K562 (cell line): ENCODE results near the gene SP2. TPM values are rescaled to one million over a fixed set of nuclear protein-coding genes. Genes with fewer than 3 reads are reported as not detected.
A peak's percentile ranks its signal among the peaks of the same experiment; 100 is the strongest.

Experiments used
- BHLHE40 ChIP-seq: IDR thresholded peaks from 2 replicates; pipeline ENCODE4 v1.6.1; 2011; ENCODE audit warnings: low read length, improper control_type of control experiment
- CTCFL ChIP-seq: IDR thresholded peaks from 2 replicates; pipeline ENCODE4 v1.6.1; 2011; ENCODE audit warnings: borderline replicate concordance, low read depth, mild to moderate bottlenecking, moderate library complexity, low read length; ENCODE audit not compliant: insufficient read depth, poor library complexity, severe bottlenecking
- DACH1 ChIP-seq: fragments of 450-650 bp; IDR thresholded peaks from 2 replicates; pipeline ENCODE4 v1.6.1; 2018; ENCODE audit not compliant: partially characterized antibody
- DPF2 ChIP-seq: fragments of 450-650 bp; IDR thresholded peaks from 2 replicates; pipeline ENCODE4 v1.6.1; 2016
- FOS ChIP-seq: IDR thresholded peaks from 3 replicates; pipeline ENCODE4 v1.6.1; 2011; ENCODE audit not compliant: insufficient read length; ENCODE audit errors: extremely low read depth
- FOSL1 ChIP-seq: fragments of 200-800 bp; sonication (Bioruptor generic); conservative IDR thresholded peaks from 2 replicates; pipeline ENCODE4 v1.6.1; 2016; ENCODE audit warnings: missing genetic modification characterization, missing compliant biosample characterization
- JUN ChIP-seq, 2 experiments: sonication (generic) in 1 of 2; formaldehyde crosslinking in 1 of 2; IDR thresholded peaks; 2 replicates each; pipeline versions ENCODE4 v1.6.1 to v1.8.0; 2012 to 2022; ENCODE audit warnings: borderline replicate concordance in 2 of 2, mild to moderate bottlenecking in 2 of 2, improper control_type of control experiment in 1 of 2, low read depth in 1 of 2, low read length in 1 of 2, missing genetic modification reagents in 1 of 2
- JUND ChIP-seq, 2 experiments: IDR thresholded peaks; 2 replicates in 1 of 2; 3 replicates in 1 of 2; pipeline ENCODE4 v1.6.1; 2011; ENCODE audit warnings: borderline replicate concordance in 2 of 2, low read depth in 2 of 2, low read length in 2 of 2, improper control_type of control experiment in 1 of 2, missing biosample characterization in 1 of 2, missing genetic modification characterization in 1 of 2, missing genetic modification reagents in 1 of 2
- KAT2B ChIP-seq: IDR thresholded peaks from one replicate; pipeline ENCODE4 v1.6.1; 2012; ENCODE audit warnings: low read depth, mild to moderate bottlenecking, control low read depth, inconsistent platforms, low read length, moderate library complexity
- NEUROD1 ChIP-seq: fragments of 150-350 bp; IDR thresholded peaks from 2 replicates; pipeline ENCODE4 v1.6.1; 2014; ENCODE audit warnings: borderline replicate concordance, low read length, low read depth; ENCODE audit not compliant: partially characterized antibody
- PHB2 ChIP-seq: fragments of 450-650 bp; IDR thresholded peaks from 2 replicates; pipeline ENCODE4 v1.6.1; 2017; ENCODE audit warnings: low read depth
- RAD21 ChIP-seq, 2 experiments: fragments of 250-450 bp in 1 of 2; fragments of 450-650 bp in 1 of 2; sonication (Bioruptor Pico) in 1 of 2; formaldehyde crosslinking in 1 of 2; IDR thresholded peaks in 1 of 2; conservative IDR thresholded peaks in 1 of 2; 2 replicates each; pipeline versions ENCODE4 v1.4.0 to v1.8.0; 2020 to 2022; ENCODE audit warnings: mild to moderate bottlenecking in 2 of 2, moderate library complexity in 1 of 2
- SPI1 ChIP-seq: IDR thresholded peaks from 2 replicates; pipeline ENCODE4 v1.6.1; 2011; ENCODE audit warnings: low read depth, low read length, control low read depth, borderline replicate concordance
- TRIM25 ChIP-seq: fragments of 450-650 bp; IDR thresholded peaks from 2 replicates; pipeline ENCODE4 v1.7.0; 2016; ENCODE audit warnings: borderline replicate concordance
- polyA plus RNA-seq, 8 experiments: library from polyadenylated mRNA; depleted of rRNA in 4 of 8; stranded (reverse) in 5 of 8; unstranded in 3 of 8; fragments of >200 nt; fragmentation: Nextera tagmentation in 2 of 8; fragmentation: Illumina TruSeq in 1 of 8; extraction: Ambion mirVana in 2 of 8; extraction: Trizol in 1 of 8; gene quantifications; 2 replicates each; pipeline versions ENCODE4 v1.2.1 to v1.2.3, GENCODE V29; 2011 to 2014; ENCODE audit warnings: inconsistent platforms in 1 of 8, missing spikeins in 1 of 8
- total RNA-seq, 7 experiments: library from RNA; depleted of rRNA in 6 of 7; stranded (reverse); fragments of >200 nt in 6 of 7; fragmentation: Illumina TruSeq in 2 of 7; extraction: Trizol in 2 of 7; gene quantifications; 2 replicates each; pipeline versions ENCODE4 v1.2.1 to v1.2.3, GENCODE V29; 2011 to 2021; ENCODE audit warnings: low replicate concordance in 1 of 7
- TF ChIP-seq, protein P1 (sequence below): sonication (generic); IDR thresholded peaks from 2 replicates; pipeline ENCODE4 v1.6.1; 2016
- TF ChIP-seq, protein P2 (sequence below), 2 experiments: fragments of 450-650 bp in 1 of 2; sonication (generic) in 1 of 2; formaldehyde crosslinking in 1 of 2; IDR thresholded peaks in 1 of 2; conservative IDR thresholded peaks in 1 of 2; 2 replicates each; pipeline versions ENCODE4 v1.6.1 to v1.8.1; 2016 to 2023; ENCODE audit warnings: mild to moderate bottlenecking in 2 of 2, moderate library complexity in 2 of 2, inconsistent platforms in 1 of 2, missing genetic modification reagents in 1 of 2

SP2 gene
- total and polyA plus RNA-seq, 9 of the 15 experiments (the other 6 are each of a cell fraction or from before 2014, with no cell fraction given): 0.77 to 22.3 (median 2.3) TPM

GRCh38 chr17:47946929-47947397 lies 50.9 kb downstream of the SP2 start (continued):
- TF ChIP-seq BHLHE40: no peak
- no peak for TF ChIP-seq PHB2
- peak; percentile 31 for TF ChIP-seq FOS
- TF ChIP-seq DACH1: peak; percentile 17
- peak in 1 of 2 experiments; percentile 44; a peak in 2 of 4 replicates for TF ChIP-seq RAD21 (CRISPR knock-in tag; conservative IDR thresholded peaks at IDR 0.05 in 1 of 2, IDR thresholded peaks at IDR 0.05 in 1 of 2)
- peak; percentile 88 for TF ChIP-seq FOSL1 (tag)
- 0 out of 2 replicates have a peak, but pooled peaks have one; percentile 28 for TF ChIP-seq SPI1
- TF ChIP-seq KAT2B: no peak
- peak; percentile 32 for TF ChIP-seq NEUROD1
- TF ChIP-seq, protein P1, sequence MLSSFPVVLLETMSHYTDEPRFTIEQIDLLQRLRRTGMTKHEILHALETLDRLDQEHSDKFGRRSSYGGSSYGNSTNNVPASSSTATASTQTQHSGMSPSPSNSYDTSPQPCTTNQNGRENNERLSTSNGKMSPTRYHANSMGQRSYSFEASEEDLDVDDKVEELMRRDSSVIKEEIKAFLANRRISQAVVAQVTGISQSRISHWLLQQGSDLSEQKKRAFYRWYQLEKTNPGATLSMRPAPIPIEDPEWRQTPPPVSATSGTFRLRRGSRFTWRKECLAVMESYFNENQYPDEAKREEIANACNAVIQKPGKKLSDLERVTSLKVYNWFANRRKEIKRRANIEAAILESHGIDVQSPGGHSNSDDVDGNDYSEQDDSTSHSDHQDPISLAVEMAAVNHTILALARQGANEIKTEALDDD: peak; percentile 57; the same call in 1 of the 2 replicates
- TF ChIP-seq, protein P2, sequence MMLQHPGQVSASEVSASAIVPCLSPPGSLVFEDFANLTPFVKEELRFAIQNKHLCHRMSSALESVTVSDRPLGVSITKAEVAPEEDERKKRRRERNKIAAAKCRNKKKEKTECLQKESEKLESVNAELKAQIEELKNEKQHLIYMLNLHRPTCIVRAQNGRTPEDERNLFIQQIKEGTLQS (IDR thresholded peaks at IDR 0.05): peak; percentile 83
- TF ChIP-seq, protein P2 (CRISPR knock-in tag; conservative IDR thresholded peaks at IDR 0.05): peak; percentile 79
- peak; percentile 88 for TF ChIP-seq JUND (IDR thresholded peaks at IDR 0.05; ENCODE audit: borderline replicate concordance, low read depth, low read length)
- TF ChIP-seq JUND (tag; IDR thresholded peaks at IDR 0.05; ENCODE audit: borderline replicate concordance, low read depth, low read length): peak; percentile 85; the same call in 2 of the 3 replicates
- TF ChIP-seq JUN (IDR thresholded peaks at IDR 0.05; ENCODE audit: borderline replicate concordance, low read depth, low read length): peak; percentile 71
- TF ChIP-seq JUN (CRISPR knock-in tag; IDR thresholded peaks at IDR 0.05; ENCODE audit: borderline replicate concordance): no peak
- TF ChIP-seq CTCFL: peak; percentile 21
- peak; percentile 66 for TF ChIP-seq DPF2
- no peak for TF ChIP-seq TRIM25
- TF ChIP-seq, all 486 proteins: peak for 43
